Spleen (tissue), 11 donors: ENCODE measurements around the gene ZNF792. TPM values are rescaled to one million over a fixed set of nuclear protein-coding genes. Genes with fewer than 3 reads are reported as not detected.
"Not testable (repeated sequence)": the region's sequence is repeated elsewhere in the genome, so short reads cannot be mapped to it uniquely, and the experiment has no call there.

ENCODE experiments used
- DNase-seq: peaks from one replicate; pipeline ENCODE4 v3.0.0-alpha.2; 2020
- H3K27ac ChIP-seq, 8 donors: fragments of 200-600 bp; sonication (generic) in 7 of 8; 1 replicate in 4 of 8; 2 replicates in 4 of 8; pipeline versions ENCODE4 v1.5.0 to v1.8.0; 2016 to 2021; ENCODE audit warnings: inconsistent platforms in 4 of 8, mild to moderate bottlenecking in 4 of 8, moderate library complexity in 1 of 8
- H3K27me3 ChIP-seq, 7 donors: fragments of 200-600 bp; sonication (generic) in 6 of 7; replicated peaks in 1 of 7; 1 replicate in 4 of 7; 2 replicates in 3 of 7; pipeline versions ENCODE4 v1.5.0 to v1.8.0; 2016 to 2021; ENCODE audit warnings: inconsistent platforms in 3 of 7, mild to moderate bottlenecking in 1 of 7
- H3K36me3 ChIP-seq, 6 donors: fragments of 200-600 bp; sonication (generic) in 5 of 6; 1 replicate in 4 of 6; 2 replicates in 2 of 6; pipeline versions ENCODE4 v1.5.0 to v1.8.0; 2016 to 2021; ENCODE audit warnings: inconsistent platforms in 2 of 6
- H3K4me1 ChIP-seq, 6 donors: fragments of 200-600 bp; sonication (generic) in 5 of 6; 1 replicate in 3 of 6; 2 replicates in 3 of 6; pipeline versions ENCODE4 v1.5.0 to v1.8.0; 2016 to 2021; ENCODE audit warnings: inconsistent platforms in 3 of 6
- H3K4me3 ChIP-seq, 8 donors: fragments of 200-600 bp; sonication (generic) in 7 of 8; 1 replicate in 4 of 8; 2 replicates in 4 of 8; pipeline versions ENCODE4 v1.5.0 to v1.8.0; 2016 to 2021; ENCODE audit warnings: inconsistent platforms in 4 of 8, mild to moderate bottlenecking in 4 of 8, moderate library complexity in 2 of 8
- H3K9me3 ChIP-seq, 8 donors: fragments of 200-600 bp; sonication (generic) in 7 of 8; 1 replicate in 4 of 8; 2 replicates in 4 of 8; pipeline versions ENCODE4 v1.5.0 to v1.8.0; 2016 to 2021; ENCODE audit warnings: inconsistent platforms in 4 of 8
- POLR2A ChIP-seq, 3 donors: fragments of 450-650 bp; IDR thresholded peaks; one replicate each; pipeline ENCODE4 v1.5.1; 2017; ENCODE audit warnings: antibody characterized with exemption in 3 of 3, mild to moderate bottlenecking in 1 of 3
- POLR2AphosphoS5 ChIP-seq, 3 donors: sonication (generic); formaldehyde crosslinking; IDR thresholded peaks; one replicate each; pipeline ENCODE4 v1.5.1; 2017; ENCODE audit warnings: antibody characterized with exemption in 3 of 3
- WGBS, 5 donors: extraction: QIAGEN DNeasy Blood & Tissue Kit in 3 of 5; methylation state at CpG; one replicate each; pipeline versions ENCODE4 v1.1.5 to v1.1.7; 2013 to 2018; 5-methylcytosine and 5-hydroxymethylcytosine counted together
- intact Hi-C: fragments of 100-400 bp; cut with DNase I; formaldehyde crosslinking; loops from one replicate; pipeline ENCODE4 v1.15.0; 2023; ENCODE audit warnings: low total_unique reads
- polyA plus RNA-seq, 3 donors: library from polyadenylated mRNA; stranded (reverse); fragments of 200-250 nt; gene quantifications; one replicate each; pipeline ENCODE4 v1.2.1, GENCODE V29; 2013
- total RNA-seq, 7 donors: library from RNA; depleted of rRNA in 3 of 7; stranded (reverse); fragments of >200 nt in 3 of 7; fragmentation: NEBNext Ultra II Directional in 4 of 7; extraction: Animal tissue kit (Norgen Biotek cat#: 25700) in 4 of 7; gene quantifications; one replicate each; pipeline versions ENCODE4 v1.1.0 to v1.2.1, GENCODE V29; 2016 to 2021
- TF ChIP-seq, protein P1 (sequence below), 11 experiments: fragments of 200-600 bp in 7 of 11; fragments of 450-650 bp in 4 of 11; sonication (generic) in 4 of 11; IDR thresholded peaks in 8 of 11; conservative IDR thresholded peaks in 3 of 11; 1 replicate in 7 of 11; 2 replicates in 4 of 11; pipeline versions ENCODE4 v1.4.0 to v1.8.0; 2016 to 2021; ENCODE audit warnings: antibody characterized with exemption in 11 of 11, inconsistent platforms in 4 of 11, mild to moderate bottlenecking in 1 of 11
- donor health status: healthy with polysubstance abuse.
- donor health status: DM: no; HTN: no; CAD: no; lungs with moderate emphysema.
- donor health status: DM: no; HTN: no; CAD: no.
- donor health status: Bipolar disorder and iron deficiency.
- donor health status: healthy.
- donor health status: DM: no; HTN: no; CAD: no.
- donor health status: DM: yes; HTN: yes; CAD: no.

The ZNF792 gene
- total and polyA plus RNA-seq, 10 donors = 1.5 to 22.9 (median 13.1) TPM

DNA sequence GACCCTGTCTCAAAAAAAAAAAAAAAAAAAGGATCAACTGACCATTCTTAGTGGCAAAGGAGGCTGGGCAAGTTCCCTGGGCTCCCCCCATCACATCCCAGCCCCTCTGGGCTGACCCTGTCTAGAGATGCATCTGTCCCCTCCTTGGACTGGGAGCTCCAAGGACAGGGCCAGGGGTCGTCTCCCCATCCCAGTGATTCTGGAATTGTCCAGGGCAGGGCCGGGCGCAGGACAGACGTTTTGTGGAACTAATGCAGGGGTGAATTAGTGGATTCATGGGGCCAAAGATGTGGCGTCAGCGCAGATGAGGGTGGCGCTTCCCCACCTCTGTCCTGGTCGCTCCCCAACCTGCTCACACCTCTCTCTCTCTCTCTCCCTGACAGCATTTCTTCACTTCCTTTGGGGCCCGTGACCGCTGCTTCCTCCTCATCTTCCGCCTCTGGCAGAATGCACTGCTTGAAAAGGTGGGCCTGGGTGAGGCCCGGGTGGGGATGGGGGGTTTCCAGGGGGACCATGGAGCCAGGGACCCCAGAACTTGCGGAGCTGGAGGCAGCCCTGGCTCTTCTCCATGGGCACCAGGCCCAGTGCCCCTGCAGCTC is 47.2 kb upstream of the ZNF792 start:
- no peaks in the 10 kb centered on the region for H3K27me3 ChIP-seq
- H3K27ac ChIP-seq = peak overlapping the region; percentile 44 to 99 (median 73)
- peak; percentile 87 for DNase-seq
- H3K4me1 ChIP-seq = peaks cover 28 to 100% (median 81%) of the 10 kb centered on the region in 6 donors
- peak overlapping the region in 1 of 8 donors; percentile 47 for H3K4me3 ChIP-seq
- peaks cover 3 to 93% (median 51%) of the 10 kb centered on the region in 6 donors for H3K36me3 ChIP-seq
- no peaks in the 10 kb centered on the region for H3K9me3 ChIP-seq
- intact Hi-C loops = no loop called here
- TF ChIP-seq, protein P1, sequence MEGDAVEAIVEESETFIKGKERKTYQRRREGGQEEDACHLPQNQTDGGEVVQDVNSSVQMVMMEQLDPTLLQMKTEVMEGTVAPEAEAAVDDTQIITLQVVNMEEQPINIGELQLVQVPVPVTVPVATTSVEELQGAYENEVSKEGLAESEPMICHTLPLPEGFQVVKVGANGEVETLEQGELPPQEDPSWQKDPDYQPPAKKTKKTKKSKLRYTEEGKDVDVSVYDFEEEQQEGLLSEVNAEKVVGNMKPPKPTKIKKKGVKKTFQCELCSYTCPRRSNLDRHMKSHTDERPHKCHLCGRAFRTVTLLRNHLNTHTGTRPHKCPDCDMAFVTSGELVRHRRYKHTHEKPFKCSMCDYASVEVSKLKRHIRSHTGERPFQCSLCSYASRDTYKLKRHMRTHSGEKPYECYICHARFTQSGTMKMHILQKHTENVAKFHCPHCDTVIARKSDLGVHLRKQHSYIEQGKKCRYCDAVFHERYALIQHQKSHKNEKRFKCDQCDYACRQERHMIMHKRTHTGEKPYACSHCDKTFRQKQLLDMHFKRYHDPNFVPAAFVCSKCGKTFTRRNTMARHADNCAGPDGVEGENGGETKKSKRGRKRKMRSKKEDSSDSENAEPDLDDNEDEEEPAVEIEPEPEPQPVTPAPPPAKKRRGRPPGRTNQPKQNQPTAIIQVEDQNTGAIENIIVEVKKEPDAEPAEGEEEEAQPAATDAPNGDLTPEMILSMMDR (IDR thresholded peaks at IDR 0.05 in 8 of 11, conservative IDR thresholded peaks at IDR 0.05 in 3 of 11) = no peak
- peak; percentile 54 to 82 (median 62) for TF ChIP-seq POLR2AphosphoS5 (IDR thresholded peaks at IDR 0.05)
- WGBS, 5 donors = 38 to 71% (median 58%) methylated on average over 13 of the region's 13 CpGs

DNA sequence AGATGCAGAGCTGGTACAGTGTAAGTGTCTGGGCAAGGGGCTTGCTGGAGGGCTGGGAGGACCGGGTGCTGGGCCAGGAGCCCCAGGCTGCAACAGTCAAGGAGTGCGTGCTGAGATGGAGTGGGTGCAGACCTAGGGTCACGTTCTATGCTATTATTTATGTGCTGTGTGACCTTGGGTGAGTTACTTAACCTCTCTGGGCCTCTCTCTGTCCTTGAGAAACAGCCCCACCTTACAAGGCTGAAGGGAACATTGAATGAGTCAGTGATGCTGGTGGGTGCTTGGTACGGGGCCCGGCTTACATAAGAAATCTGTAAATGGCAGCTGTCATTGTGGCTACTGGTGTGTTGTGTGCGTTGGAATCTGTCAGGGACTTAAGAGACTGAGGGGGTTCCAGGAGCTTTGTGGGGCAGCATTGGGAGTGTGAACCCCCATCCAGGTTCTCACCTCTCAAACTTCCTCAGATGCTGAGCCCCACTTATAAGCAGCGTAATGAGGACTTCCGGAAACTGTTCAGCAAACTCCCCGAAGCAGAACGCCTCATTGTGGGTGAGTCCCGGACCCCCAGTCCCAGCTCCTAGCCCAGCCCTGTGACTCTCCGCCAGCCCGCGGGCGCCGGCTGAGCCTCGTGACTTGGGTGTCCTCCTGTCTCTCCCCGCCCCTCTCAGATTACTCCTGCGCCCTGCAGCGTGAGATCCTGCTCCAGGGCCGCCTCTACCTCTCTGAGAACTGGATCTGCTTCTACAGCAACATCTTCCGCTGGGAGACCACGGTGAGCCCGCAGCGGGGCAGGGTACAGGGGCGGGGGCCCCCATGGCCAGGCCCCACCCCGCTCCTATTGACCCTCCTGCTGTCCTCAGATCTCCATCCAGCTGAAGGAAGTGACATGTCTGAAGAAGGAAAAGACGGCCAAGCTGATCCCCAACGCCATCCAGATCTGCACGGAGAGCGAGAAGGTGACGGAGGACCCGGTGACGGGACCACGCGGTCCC is 45.7 kb upstream of the ZNF792 start:
- 88 to 93% (median 89%) methylated on average over 36 of the region's 36 CpGs for WGBS, 5 donors
- intact Hi-C loops = no loop called here
- TF ChIP-seq POLR2AphosphoS5 (IDR thresholded peaks at IDR 0.05) (peak in 2 of 3 donors; percentile 11 to 59), POLR2A (IDR thresholded peaks at IDR 0.05) (no peak)
- no peak for DNase-seq
- peaks cover 0 to 93% (median 45%) of the 10 kb centered on the region in 6 donors for H3K36me3 ChIP-seq
- no peaks in the 10 kb centered on the region for H3K27me3 ChIP-seq
- peak overlapping the region in 1 of 8 donors; percentile 8 for H3K4me3 ChIP-seq
- H3K4me1 ChIP-seq = peaks cover 25 to 100% (median 74%) of the 10 kb centered on the region in 6 donors
- H3K9me3 ChIP-seq = no peaks in the 10 kb centered on the region
- peak overlapping the region in 7 of 8 donors; percentile 32 to 99 (median 75) for H3K27ac ChIP-seq

DNA sequence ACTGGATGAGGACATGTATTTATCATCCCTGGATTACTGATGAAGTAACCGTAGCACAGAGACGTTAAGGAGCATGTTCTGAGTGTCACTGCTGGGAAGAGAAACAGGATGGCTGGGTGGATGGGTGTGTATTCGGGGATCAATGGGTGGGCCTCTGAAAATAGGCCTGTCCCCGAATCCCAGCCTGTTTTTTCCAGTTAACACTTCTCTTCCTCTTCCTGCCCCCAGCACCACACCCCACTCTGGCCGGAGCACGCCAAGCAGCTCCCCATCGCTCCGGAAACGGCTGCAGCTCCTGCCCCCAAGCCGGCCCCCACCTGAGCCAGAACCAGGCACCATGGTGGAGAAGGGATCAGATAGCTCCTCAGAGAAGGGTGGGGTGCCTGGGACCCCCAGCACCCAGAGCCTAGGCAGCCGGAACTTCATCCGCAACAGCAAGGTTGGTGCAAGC is 44.9 kb upstream of the ZNF792 start:
- H3K9me3 ChIP-seq = no peaks in the 10 kb centered on the region
- H3K36me3 ChIP-seq = peaks cover 0 to 92% (median 41%) of the 10 kb centered on the region in 6 donors
- WGBS, 5 donors = 69 to 78% (median 72%) methylated on average over 11 to 12 of the region's 12 CpGs
- TF ChIP-seq, protein P1 (IDR thresholded peaks at IDR 0.05 in 8 of 11, conservative IDR thresholded peaks at IDR 0.05 in 3 of 11) = no peak
- peak in 2 of 3 donors; percentile 66 to 75 for TF ChIP-seq POLR2AphosphoS5 (IDR thresholded peaks at IDR 0.05)
- H3K27me3 ChIP-seq = no peaks in the 10 kb centered on the region
- H3K4me1 ChIP-seq = peaks cover 23 to 100% (median 74%) of the 10 kb centered on the region in 6 donors
- peak overlapping the region in 1 of 8 donors; percentile 8 for H3K4me3 ChIP-seq
- peak overlapping the region in 7 of 8 donors; percentile 41 to 99 (median 75) for H3K27ac ChIP-seq
- no peak for DNase-seq
- intact Hi-C loops = no loop called here

DNA sequence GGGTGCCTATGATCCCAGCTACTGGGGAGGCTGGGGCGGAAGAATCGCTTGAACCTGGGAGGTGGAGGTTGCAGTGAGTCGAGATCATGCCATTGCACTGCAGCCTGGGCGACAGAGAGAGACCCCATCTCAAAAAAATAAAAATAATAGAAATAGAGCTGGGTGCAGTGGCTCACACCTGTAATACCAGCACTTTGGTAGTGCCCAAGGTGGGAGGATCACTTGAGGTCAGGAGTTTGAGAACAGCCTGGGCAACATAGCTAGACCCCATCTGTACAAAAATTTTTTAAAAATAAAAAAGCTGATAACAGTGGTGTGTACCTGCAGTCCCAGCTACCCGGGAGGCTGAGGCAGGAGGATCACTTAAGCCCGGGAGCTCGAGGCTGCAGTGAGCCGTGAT is 43.4 kb upstream of the ZNF792 start:
- peaks cover 0 to 86% (median 41%) of the 10 kb centered on the region in 6 donors for H3K36me3 ChIP-seq
- H3K4me1 ChIP-seq = peaks cover 23 to 100% (median 74%) of the 10 kb centered on the region in 6 donors
- H3K27ac ChIP-seq = peak overlapping the region in 2 of 8 donors; percentile 38 to 99
- H3K27me3 ChIP-seq, H3K4me3 ChIP-seq, DNase-seq, intact Hi-C loops, H3K9me3 ChIP-seq: not testable (repeated sequence)
- WGBS, 5 donors = 93 to 98% (median 96%) methylated on average over 8 of the region's 8 CpGs
